ENCODE data around the gene BEST2. TPM values are rescaled to one million over a fixed set of nuclear protein-coding genes. Genes with fewer than 3 reads are reported as not detected.

The BEST2 gene
- total RNA-seq, 1 donor from 2014 or later: not detected

- TF ChIP-seq, protein P1, sequence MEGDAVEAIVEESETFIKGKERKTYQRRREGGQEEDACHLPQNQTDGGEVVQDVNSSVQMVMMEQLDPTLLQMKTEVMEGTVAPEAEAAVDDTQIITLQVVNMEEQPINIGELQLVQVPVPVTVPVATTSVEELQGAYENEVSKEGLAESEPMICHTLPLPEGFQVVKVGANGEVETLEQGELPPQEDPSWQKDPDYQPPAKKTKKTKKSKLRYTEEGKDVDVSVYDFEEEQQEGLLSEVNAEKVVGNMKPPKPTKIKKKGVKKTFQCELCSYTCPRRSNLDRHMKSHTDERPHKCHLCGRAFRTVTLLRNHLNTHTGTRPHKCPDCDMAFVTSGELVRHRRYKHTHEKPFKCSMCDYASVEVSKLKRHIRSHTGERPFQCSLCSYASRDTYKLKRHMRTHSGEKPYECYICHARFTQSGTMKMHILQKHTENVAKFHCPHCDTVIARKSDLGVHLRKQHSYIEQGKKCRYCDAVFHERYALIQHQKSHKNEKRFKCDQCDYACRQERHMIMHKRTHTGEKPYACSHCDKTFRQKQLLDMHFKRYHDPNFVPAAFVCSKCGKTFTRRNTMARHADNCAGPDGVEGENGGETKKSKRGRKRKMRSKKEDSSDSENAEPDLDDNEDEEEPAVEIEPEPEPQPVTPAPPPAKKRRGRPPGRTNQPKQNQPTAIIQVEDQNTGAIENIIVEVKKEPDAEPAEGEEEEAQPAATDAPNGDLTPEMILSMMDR (conservative IDR thresholded peaks at IDR 0.05; ENCODE audit: low read depth, low read length): no peak
- no peak overlapping the region for H3K4me3 ChIP-seq (ENCODE audit: low read depth, low read length)
- DNase-seq (ENCODE audit: low read depth): no peak
These were observed 8.1 kb downstream of the BEST2 start for GRCh38 chr19:12759686-12760085.

- DNase-seq (ENCODE audit: low read depth): no peak
- H3K4me3 ChIP-seq (ENCODE audit: low read depth, low read length): no peak overlapping the region
- TF ChIP-seq, protein P1 (conservative IDR thresholded peaks at IDR 0.05; ENCODE audit: low read depth, low read length): no peak
These were observed 11.5 kb downstream of the BEST2 start for GRCh38 chr19:12763100-12763499.

DNA sequence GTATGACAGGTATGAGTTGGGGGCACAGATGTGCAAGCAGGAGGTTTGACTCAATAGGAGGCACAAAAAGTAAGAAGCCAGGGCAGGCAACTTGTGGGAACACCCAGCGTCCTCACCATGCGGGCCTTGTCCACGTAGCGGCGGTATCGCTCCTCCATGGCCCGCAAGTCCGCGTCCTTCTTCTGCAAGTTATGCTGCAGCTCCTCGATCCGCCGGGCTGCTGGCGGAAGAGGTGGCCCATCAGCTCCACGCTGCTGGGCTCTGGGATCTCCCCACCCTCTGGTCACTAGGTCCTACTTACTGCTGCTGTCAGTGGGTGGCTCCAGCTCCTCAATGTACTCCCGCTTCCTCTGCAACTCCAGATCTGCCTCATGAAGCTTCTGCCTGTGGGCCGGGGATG is 13.1 kb downstream of the BEST2 start:
- H3K4me3 ChIP-seq (ENCODE audit: low read depth, low read length): no peak overlapping the region
- no peak for DNase-seq (ENCODE audit: low read depth)
- TF ChIP-seq, protein P1 (conservative IDR thresholded peaks at IDR 0.05; ENCODE audit: low read depth, low read length): no peak

DNA sequence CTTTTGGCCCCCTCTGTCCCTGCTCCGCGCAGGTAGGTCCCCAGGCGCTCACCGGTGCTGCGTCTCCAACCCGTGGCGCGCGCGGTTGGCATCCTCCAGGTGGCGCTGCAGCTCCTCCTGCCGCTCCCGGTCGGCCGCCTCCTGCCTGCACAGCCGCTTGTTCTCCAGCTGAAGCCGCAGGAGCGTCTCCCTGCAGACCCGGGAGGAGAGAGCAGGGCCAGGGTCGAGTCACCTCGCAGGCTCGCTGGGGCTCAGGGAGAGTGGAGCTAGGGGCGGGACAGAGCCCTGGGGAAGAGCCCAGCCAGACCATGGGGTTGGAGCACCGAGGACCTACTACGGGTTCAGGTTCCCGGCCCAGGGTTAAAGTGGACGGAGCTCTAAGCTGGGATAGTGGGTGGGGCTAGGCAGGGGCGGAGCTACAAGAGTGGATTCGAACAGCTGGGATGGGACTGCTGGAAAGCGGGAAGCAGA is 14.5 kb downstream of the BEST2 start:
- TF ChIP-seq, protein P1 (conservative IDR thresholded peaks at IDR 0.05; ENCODE audit: low read depth, low read length): peak; percentile 68
- no peak for DNase-seq (ENCODE audit: low read depth)

GRCh38 chr19:12767150-12767549 is 15.6 kb downstream of the BEST2 start:
- TF ChIP-seq, protein P1 (conservative IDR thresholded peaks at IDR 0.05; ENCODE audit: low read depth, low read length): no peak
- H3K4me3 ChIP-seq (ENCODE audit: low read depth, low read length): no peak overlapping the region
- DNase-seq (ENCODE audit: low read depth): no peak

More for the DNA sequence above, 14.5 kb downstream of the BEST2 start:
- peak overlapping the region; percentile 61 for H3K4me3 ChIP-seq (ENCODE audit: low read depth, low read length)

GRCh38 chr19:12767666-12768065 is 16.1 kb downstream of the BEST2 start:
- no peak for DNase-seq (ENCODE audit: low read depth)
- no peak overlapping the region for H3K4me3 ChIP-seq (ENCODE audit: low read depth, low read length)
- TF ChIP-seq, protein P1 (conservative IDR thresholded peaks at IDR 0.05; ENCODE audit: low read depth, low read length): no peak

GRCh38 chr19:12769689-12770088 is 18.1 kb downstream of the BEST2 start:
- TF ChIP-seq, protein P1 (conservative IDR thresholded peaks at IDR 0.05; ENCODE audit: low read depth, low read length): no peak
- DNase-seq (ENCODE audit: low read depth): no peak
- no peak overlapping the region for H3K4me3 ChIP-seq (ENCODE audit: low read depth, low read length)

Data from epithelial cell of proximal tubule (primary cell).